GM19025 (cell line): ENCODE measurements around the gene SCRN2.

Source experiments
- ATAC-seq: cut with Tn5 transposase; IDR thresholded peaks from one replicate; pipeline ENCODE4 v1.9.1; 2021; ENCODE audit warnings: mild to moderate bottlenecking, low read depth, moderate library complexity; ENCODE audit not compliant: unreplicated experiment

The SCRN2 gene

DNA sequence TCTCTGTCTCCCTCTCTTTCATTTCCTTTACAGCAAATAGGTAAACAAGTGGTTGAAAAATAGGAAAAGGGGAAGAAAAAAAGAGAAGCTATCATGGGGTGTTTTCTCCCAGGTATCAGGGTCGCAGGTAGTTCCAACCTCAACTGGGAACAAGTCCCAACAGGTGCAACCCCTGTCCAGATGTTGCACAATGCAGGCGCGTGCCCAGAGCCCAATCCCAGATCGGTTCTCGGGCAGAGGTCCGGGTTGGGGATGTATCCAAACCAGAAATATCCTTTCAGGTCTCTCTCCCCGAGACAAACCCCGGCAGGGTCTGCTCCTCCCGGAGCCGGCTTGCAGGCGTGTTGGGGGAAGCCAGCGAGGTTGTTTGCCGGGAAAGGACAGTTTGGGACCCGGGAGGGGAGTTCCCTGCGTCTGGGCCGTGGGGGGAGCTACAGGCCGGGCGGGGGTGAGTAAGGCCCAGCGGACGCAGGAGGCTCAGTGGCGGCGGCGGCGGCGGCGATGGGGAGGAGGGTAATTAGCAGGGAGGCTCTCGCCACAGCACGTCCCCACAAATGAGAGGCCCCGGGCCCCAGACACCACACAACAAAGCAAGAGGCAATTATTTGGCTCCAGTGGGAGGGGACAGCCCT, 31.1 kb upstream of the SCRN2 start:
- ATAC-seq, result no peak

DNA sequence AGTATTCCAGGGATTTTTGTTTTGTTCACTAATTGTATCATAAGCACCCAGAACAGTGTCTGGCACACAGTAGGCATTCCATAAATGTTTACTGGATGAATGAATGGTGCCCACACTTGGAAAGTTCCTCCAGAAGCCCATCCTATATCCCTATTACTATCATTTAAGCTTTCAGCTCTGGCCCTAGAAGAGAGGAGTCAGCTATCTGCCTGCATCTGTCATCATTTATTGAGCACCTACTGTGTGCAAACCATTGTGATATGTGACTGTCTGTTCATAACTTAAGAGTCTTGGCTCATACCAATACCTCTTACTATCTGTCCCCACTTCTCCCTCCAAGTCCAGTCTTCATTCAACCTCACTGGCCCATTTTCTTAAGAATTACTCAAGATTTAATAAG, 30.0 kb upstream of the SCRN2 start:
- ATAC-seq, result no peak

DNA sequence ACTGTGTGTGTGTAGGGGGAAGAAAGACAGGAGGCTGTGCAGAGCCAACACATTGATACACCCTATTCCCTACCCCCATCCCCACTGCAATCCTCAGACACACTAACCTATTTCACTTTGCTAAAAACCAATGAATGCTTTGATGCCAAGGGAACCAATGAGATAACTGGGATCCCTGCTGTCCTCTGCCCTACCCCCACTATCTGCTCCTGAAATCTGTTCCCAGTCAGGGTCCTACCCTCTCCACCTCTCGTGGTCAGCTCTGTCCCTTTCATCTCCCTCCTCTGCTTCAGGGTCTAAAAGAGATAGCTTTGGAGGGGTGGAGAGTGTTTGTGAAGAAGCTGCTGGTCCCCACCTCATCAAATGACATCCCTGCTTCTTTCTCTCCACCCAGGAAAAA, 29.0 kb upstream of the SCRN2 start:
- no peak for ATAC-seq

DNA sequence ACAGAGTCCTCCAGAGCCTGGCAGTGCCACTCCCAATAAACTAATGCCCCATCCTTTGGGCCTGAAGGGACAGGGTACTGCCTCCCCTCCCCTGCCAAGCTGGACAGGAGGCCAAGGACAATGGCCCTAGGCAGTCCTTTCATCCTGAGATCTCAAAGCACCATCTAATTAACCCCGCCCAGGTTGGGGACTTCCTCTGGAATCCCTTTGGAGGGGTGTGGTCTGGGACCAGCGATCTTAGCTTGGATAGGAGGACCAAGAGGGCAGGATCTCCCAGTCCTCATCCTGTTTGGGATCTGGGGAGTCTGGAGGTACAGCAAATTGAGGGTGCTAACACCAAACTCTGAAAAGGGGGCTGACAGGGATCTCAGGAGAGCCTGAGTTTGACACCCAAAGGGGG, 28.0 kb upstream of the SCRN2 start:
- ATAC-seq, result no peak

DNA sequence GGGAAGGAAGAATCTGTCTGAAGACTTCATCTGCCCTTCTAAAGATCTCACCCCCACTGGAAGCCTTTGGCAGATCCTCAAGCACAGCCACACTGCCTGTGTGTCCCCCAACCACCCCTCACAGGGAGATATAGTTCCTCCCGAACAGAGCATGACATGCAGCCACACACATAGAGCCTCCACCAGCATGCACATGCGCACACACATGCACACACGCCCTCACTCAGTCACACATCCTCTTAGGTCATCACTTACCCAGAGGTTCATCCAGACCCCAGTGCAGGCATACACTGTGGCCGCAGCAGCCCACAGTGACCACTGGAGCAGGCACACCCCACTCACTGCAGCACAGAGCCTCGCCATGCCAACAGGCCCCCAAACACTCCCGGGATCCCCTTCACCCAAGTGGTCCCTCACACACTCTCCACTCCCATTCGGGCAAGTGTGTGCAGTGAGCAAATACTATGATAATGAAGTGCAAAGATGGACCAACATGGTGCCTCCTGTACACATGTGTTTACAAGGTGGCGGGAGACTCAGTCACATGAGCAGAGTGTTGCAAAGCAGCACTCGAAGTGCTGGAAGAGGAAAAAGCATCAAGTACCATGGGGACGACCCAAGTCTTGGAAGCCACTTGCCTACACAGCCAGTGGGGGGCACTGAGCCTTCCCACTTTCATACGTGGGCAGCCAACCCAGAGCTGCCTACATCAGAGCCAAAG, 26.9 kb upstream of the SCRN2 start:
- ATAC-seq, result no peak

DNA sequence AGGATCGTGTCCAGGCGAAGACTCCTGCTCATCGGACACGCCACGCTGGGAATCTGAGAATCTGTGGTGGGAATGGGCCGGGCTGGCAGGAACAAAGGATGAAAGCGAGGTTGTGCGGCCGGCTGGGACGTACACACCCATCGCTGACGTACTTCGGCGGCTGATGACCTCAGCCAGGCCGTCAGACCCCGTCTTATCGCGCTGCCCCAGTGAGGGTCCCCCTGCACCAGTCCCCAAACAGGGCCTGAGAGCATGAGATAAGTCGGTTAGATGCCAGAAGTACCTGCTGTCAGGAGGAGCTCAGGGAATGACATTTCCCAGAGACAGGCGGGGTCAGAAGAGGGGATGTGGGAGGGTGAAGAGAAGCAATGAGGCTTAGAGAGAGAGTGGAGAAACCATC, 25.9 kb upstream of the SCRN2 start:
- ATAC-seq, result no peak

DNA sequence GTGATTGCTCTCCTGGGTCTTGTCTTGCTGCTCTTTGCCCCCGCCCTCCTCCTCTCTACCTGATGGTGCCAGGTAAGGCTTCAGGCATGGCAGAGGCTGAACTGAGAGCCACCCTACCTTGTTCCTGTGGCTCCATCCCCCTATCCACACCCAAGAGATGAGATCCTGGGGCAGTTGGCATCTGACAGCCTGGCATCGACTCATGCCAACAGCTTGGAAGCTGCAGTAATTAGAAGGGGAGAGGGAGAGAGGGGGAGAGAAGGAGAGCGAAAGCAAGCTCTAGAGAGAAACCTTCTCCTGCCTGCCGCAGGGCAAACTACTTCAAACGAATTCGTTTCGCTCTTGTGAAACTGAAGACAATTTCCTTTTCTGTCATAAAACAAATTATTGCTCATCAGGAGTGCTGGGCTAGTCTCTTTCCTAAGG, 23.7 kb upstream of the SCRN2 start:
- no peak for ATAC-seq

- no peak for ATAC-seq
These were observed 21.8 kb upstream of the SCRN2 start for GRCh38 chr17:47862621-47863440.

DNA sequence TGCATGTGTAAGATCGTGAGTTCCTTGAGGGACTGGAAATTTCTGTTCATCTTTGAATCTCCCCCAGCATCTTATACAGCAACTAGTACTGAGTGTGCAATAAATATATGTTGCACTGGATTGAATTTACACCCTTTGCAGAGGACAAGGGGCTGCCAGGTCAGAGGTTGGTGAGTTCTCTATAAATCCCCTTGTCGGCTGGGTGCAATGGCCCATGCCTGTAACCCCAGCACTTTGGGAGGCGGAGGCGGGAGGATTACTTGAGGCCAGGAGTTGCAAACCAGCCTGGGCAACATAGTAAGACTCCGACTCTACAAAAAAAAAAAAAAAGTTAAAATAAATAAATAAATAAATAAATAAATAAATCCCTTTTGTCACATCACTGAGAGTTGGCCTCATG, 19.3 kb upstream of the SCRN2 start:
- ATAC-seq, result no peak

DNA sequence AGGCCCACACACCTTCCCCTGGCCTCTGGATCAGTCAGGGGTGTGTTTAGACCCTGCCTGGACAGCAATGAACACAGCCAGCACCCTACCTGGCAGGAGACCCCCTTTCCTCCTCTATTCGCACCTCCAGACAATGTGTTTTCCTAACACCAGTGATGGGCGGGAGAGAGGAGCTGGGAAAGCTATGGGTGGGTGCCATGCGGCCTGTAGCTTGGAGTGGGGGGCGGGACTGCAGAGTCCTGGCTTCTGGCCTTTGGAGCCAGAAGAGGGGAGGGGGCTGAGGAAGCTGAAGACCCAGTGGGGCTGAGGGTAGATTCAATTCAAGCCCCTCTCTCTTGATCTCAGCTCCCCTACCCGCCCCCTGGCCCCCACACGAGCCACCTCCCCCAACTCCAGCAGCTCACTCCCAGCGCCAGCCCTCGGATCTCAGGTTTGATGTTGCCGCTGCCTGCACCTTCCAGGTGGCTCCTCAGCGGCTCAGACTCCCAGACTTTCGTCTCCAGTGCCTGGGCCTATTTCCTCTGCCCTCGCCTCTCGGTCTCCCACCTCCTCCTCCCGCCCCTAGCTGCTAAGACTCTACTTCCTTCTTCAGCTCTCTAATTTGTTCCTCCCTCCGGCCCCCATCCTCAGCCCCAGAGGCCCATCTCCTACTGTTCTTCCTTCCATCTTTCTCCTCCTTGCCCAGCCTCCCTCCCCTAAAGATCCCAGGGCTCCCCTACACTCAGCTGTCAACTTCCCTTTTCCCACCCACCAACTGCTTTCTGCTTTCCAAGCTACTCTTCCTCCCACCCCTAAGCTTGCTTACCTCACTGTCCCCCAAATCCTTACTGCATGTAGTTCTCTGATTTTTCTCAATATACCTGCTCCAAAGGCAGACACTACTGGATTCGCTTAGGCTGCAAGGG, 16.7 kb upstream of the SCRN2 start:
- ATAC-seq, result no peak

- no peak for ATAC-seq
These were observed 15.8 kb upstream of the SCRN2 start for GRCh38 chr17:47856830-47857229.

DNA sequence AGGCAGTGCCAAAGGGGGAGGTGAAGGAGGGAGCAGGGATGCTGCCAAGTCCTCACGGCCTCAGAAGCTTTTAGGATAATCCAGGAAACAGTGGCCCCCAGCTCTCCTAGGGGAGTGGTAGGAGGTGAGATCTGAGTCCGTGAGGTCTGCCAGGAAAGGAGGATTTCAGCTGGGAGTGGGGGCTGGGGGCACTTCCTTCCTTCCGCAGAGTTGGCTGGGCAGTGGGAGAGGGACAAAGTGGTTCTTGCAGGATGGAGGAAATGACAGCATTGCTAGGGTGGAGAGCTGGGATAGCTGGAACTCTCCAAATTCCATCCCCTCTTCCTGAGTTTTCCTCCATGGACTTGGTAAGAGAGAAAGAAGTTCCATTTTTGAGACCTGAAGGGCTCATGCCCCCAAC, 14.7 kb upstream of the SCRN2 start:
- ATAC-seq, result no peak

GRCh38 chr17:47853616-47854015, 12.5 kb upstream of the SCRN2 start:
- ATAC-seq, result no peak

DNA sequence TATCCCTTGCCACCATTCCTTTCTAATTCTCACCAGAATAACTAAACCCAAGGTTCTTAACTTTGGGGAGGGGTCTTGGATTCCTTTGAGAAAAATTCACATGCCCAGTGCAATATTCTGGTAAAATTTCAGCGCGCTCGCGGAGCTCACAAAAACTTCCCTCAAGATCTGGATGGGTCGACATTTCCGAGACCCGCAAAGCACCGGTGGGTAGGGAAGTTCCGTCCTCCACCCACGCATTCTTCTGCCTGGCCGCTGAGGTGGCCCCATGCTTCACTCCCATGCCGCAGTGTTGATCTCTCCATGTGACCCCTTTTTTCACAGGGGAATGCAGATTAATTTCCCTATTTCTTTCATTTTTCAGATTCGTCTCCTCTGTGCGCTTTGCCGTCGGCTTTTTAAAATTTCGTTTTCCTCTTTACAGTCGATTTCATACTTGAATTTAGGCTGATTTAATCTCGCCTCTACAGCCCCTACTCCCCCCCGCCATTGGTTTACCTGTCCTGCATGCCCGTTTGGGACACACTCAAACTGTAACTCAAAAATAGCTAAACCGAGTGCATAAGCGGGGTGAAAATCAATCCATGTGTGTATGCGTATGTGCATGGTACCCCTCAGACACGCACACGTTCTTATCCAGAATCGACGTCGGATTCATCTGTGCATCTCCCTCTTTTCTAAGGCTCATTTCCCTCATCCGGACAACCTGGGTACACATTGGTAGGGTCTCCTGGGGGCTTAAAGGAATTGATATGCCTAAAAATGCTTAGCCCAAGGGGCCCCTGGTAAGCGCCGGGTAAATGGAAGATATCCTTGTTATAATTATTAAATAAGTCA, 11.3 kb upstream of the SCRN2 start:
- no peak for ATAC-seq

DNA sequence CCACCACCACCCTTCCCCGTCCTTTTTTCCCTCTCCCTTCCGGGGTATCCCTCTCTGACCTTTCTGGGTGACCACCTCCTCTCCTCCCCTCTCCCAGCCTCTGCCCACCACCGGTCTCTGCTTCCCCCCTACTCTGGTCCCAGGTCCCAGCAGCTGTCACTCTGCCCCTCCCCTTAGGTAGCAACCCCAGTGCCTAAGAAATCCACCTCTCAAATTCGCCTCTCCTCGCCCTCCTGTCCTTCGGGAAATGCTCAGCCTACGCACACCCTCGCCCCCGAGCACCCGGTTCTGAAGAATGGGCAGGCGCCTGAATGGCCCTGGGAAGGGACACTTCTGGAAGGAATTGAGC, 10.7 kb upstream of the SCRN2 start:
- ATAC-seq, result no peak

DNA sequence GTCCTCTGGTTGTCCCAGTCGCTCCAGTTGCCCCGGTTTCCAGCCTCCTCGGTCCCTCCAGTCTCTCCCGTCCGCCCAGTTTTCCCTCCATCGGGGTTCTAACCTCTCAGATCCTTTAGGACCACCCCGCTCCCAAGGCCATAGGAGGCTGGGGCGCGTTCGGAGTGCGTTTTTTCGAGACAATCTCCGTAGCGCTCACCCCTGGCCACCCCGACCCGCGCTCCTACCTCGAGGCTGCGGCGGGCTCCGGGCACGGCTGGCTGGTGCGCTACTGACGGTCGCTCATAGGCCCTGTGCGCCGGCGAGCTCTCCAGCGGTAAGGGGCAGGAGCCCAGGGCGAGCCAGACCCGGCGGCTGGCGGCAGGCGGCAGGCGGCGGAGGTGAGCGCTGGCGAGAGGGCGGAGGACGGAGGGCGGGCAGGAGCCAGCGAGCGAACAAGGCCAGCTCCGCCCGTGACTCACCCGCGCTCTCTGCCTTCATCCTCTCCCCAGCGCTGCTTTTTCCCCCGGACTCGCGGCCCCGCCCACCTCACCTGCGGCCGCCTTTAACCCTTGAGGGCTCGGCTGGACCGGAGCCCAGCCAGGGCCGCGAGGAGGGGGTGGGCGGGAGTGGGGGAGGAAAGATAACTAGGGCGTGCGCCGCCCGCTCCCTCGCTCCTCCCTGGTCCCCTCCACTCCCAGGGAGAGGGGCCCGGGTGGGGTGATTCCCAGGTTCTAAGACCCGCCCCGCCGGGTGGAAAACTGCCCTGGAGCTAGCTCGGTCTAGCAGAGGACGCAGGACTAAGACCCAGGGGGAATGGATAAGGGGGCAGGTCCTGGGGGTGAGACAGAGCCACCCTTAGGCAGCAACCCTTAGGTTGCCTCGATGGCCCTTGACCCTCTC, 9.9 kb upstream of the SCRN2 start, which contains the start of gene SP6:
TSS of gene SP6 (minus strand) at position 472 of the 882 bp plus-strand sequence. CDS start 2,734 bp downstream, outside the sequence.
- ATAC-seq, result no peak

GRCh38 chr17:47850373-47850691, 9.3 kb upstream of the SCRN2 start:
- ATAC-seq, result no peak

- ATAC-seq, result no peak
These were observed 7.1 kb upstream of the SCRN2 start for GRCh38 chr17:47848198-47848513.
